Tibial nerve (tissue), 3 donors: ENCODE data around the gene ITCH.

Experiments
- CTCF ChIP-seq, 5 experiments: fragments of 200-600 bp in 3 of 5; fragments of 450-650 bp in 2 of 5; sonication (generic) in 3 of 5; IDR thresholded peaks; one replicate each; pipeline ENCODE4 v1.5.1; 2016 to 2019; ENCODE audit warnings: antibody characterized with exemption in 5 of 5, mild to moderate bottlenecking in 3 of 5, moderate library complexity in 2 of 5
- POLR2A ChIP-seq, 2 donors: fragments of 450-650 bp; IDR thresholded peaks; one replicate each; pipeline ENCODE4 v1.6.1; 2017; ENCODE audit warnings: antibody characterized with exemption in 2 of 2, mild to moderate bottlenecking in 2 of 2, moderate library complexity in 2 of 2

- TF ChIP-seq CTCF (IDR thresholded peaks at IDR 0.05) (no peak), POLR2A (IDR thresholded peaks at IDR 0.05) (no peak)
These were observed 163.4 kb downstream of the ITCH start for GRCh38 chr20:34526466-34526865.
